Ammon's horn (tissue), 1 donor: ENCODE measurements around the gene LILRB3.
"Not testable (repeated sequence)": the region's sequence is repeated elsewhere in the genome, so short reads cannot be mapped to it uniquely, and the experiment has no call there.

Experiments used
- DNase-seq: peaks from one replicate; pipeline ENCODE4 v3.0.0-alpha.2; 2016; ENCODE audit warnings: low spot score

The LILRB3 gene

GRCh38 chr19:54242234-54242633 is 19.4 kb upstream of the LILRB3 start:
- DNase-seq: not testable (repeated sequence)

DNA sequence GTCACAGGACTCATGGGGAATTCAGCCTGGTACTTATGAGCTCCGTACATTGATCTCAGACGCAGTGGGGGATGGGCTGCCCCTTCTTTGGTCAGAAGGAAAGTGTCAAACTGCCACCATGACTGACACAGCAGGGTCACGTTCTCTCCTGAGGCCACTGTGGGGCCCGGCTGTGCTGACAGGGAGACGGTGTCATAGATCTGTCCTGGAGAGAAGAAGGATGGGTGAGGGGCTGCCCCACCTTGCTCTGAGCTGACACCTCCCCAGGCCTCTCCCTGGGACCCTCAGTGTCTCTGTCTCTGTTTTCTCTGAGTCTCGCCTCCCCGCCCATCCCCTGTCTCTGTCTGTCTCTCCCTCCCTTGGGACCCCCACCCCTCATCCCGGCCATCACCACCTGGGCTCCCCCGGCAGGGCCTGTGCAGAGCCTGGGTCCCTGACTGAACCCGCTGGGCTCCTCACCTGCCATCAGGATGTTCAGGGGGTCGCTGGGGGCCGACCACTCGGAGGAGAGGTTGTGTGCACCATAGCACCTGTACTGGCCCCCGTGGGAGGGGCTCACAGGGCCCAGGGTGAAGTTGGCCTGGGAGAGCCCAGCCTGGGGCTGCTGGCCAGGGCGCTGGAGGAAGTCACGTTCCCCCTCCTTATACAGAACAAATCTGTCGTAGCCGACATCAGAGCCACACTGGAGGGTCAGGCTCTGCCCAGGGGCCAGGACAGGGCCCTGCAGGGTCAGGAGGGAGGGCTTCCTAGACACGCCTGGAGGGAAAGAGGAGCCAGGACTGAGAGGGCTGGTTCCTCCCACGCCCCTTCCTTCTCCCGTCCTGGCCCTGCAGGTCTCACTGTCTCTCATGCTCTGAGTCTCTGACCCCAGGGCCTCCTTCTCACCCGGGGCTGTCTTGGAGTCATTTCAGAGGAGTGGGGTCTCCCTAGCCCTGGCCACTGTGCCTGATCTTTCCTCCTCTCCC is 17.8 kb upstream of the LILRB3 start:
- not testable (repeated sequence) for DNase-seq

GRCh38 chr19:54239491-54240371 is 16.9 kb upstream of the LILRB3 start:
- not testable (repeated sequence) for DNase-seq

- no peak for DNase-seq
Observed at GRCh38 chr19:54233941-54234340, 11.1 kb upstream of the LILRB3 start.

DNA sequence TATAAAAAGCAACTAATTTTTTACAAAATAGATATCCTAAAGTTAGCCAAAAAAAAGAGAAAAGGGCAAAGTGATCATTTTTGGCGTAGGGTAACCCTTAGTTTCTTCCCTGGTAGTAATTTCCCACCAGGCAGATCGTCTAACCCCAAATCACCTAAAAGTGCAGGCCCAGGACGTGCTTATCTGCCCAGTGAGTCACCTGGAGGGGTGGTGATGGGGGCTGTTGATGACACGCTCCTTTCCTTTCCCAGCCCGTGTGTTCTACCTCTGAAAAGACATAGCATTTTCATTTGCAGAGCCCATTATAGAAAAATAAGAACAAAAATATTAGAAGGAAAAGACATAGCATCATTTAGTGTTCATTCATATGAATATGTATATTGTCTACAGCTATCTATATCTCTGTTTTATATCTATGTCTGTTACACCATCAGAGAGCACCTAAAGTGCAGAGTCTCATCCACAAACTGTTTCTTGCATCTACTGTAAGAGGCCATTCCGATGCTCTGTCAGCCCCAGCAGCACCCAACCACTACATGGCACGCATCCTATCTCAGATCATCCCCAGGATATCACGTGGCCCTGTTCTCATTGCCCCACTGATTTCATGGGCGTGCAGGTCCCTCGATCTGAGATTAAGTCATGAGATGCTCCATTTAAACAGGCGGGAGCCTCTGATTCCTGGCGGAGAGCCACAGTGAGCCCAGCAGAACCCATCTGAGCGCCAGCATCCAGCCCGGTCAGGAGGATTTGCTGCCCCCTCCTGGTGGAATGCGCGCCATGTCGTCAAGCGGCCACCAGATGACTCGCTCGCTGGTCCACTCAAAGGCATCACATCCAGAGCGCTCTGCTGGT is 8.5 kb upstream of the LILRB3 start:
- peak; percentile 90 for DNase-seq

DNA sequence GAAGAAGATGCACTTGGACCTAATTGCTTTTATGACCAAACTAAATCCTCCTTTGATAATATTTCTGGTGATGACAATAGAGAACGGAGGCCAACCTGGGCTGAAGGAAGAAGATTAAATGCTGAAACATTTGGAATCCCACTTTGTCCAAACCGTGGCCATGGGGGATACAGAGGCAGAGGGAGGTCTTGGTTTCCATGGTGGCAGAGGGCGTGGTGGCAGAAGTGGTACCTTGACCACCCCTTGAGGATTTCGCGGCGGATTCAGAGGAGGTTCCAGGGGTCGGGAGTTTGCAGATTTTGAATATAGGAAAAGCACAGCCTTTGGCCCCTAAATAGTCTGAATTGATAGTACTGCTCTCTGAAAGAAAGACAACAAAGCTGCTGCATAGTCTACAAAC is 7.2 kb upstream of the LILRB3 start:
- no peak for DNase-seq

GRCh38 chr19:54229146-54229545 is 6.3 kb upstream of the LILRB3 start:
- DNase-seq: no peak

- not testable (repeated sequence) for DNase-seq
Observed at GRCh38 chr19:54224619-54225018, 1.8 kb upstream of the LILRB3 start.

DNA sequence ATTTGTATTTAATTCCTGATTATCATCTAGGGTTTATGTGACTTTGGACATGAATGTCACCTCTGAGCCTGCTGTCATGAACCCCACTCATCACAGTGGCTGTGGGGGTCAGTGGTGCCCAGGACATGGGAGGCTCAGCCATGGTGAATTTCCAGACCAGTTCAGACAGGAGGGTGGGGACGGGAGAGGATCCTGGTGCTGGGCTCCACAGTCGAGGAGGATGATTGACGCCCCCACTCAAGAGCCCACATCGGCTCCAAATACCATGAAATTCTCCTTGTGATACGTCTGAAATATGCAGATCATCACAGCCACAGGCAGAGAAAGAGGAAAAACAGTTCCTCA is 1.1 kb upstream of the LILRB3 start:
- DNase-seq: not testable (repeated sequence)

GRCh38 chr19:54223277-54223936 is 600 bp upstream of the LILRB3 start:
- not testable (repeated sequence) for DNase-seq

DNA sequence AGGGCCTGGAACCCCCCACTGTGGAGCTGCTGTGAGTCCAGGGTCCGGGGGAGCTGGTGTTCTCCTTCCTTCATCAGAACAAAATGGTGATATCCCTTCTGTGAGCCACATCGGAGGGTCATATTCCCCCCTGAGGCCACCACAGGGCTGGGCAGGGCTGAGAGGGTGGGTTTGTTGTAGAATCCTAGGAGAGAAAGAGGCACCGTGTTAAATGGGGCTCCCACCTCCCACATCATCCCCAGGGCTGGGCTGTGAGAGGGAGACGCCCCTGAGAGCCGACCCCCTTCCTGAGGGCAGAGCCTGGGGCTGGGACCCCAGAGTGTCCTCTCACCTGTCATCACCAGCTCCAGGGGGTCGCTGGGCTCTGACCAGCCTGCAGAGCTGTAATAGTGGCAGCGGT is 860 bp downstream of the LILRB3 start:
- not testable (repeated sequence) for DNase-seq

GRCh38 chr19:54219702-54220101 is 3.1 kb downstream of the LILRB3 start:
- not testable (repeated sequence) for DNase-seq

GRCh38 chr19:54218960-54219661 is 3.7 kb downstream of the LILRB3 start:
- DNase-seq: no peak

DNA sequence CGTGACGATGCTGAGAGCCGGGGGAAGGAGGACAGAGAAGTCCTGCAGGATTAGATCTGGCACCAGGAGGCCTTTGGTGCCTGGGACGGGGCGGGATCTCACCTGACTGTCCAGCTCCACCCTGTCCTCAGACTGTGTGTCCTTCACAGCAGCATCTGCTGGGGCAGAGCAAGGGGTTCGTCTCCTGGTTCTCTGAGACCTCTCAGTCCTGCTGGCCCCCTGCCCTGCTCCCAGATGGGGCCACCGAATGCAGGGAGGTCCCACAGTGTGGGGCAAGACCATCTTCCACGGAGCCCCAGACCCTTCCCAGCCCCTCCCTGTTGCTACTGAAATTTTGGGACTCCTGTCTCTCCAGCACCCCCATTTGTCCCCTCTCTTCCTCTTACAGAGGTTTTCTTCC is 4.5 kb downstream of the LILRB3 start:
- no peak for DNase-seq

- not testable (repeated sequence) for DNase-seq
Observed at GRCh38 chr19:54217517-54218247, 5.1 kb downstream of the LILRB3 start.

GRCh38 chr19:54216869-54217268 is 5.9 kb downstream of the LILRB3 start:
- no peak for DNase-seq

DNA sequence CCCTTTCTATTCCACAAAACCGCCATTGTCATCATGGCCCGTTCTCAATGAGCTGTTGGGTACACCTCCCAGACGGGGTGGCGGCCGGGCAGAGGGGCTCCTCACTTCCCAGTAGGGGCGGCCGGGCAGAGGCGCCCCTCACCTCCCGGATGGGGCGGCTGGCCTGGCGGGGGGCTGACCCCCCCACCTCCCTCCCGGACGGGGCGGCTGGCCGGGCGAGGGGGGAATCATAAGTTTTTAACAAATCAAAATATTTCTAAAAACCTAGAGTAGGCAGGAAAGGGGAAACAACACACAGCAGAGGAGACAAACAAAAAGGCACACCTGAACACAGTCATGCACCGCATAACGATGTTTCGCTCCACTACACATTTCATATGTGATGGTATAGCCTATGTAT is 8.1 kb downstream of the LILRB3 start:
- not testable (repeated sequence) for DNase-seq

DNA sequence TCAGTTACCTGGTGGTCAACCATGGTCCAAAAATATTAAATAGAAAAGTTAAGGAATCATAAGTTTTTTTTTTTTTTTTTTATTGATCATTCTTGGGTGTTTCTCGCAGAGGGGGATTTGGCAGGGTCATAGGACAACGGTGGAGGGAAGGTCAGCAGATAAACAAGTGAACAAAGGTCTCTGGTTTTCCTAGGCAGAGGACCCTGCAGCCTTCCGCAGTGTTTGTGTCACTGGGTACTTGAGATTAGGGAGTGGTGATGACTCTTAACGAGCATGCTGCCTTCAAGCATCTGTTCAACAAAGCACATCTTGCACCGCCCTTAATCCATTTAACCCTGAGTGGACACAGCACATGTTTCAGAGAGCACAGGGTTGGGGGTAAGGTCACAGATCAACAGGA is 8.6 kb downstream of the LILRB3 start:
- DNase-seq: not testable (repeated sequence)

- DNase-seq: no peak
Observed at GRCh38 chr19:54211235-54211634, 11.6 kb downstream of the LILRB3 start.
